Coronary artery (tissue), 2 donors: ENCODE data around the gene CUL9.

ENCODE experiments used
- DNase-seq: peaks from one replicate; pipeline ENCODE4 v3.0.0-alpha.2; 2017; ENCODE audit warnings: low spot score
- H3K27ac ChIP-seq, 2 donors: fragments of 200-600 bp; sonication (generic); one replicate each; pipeline ENCODE4 v1.5.1; 2016 to 2019
- H3K4me3 ChIP-seq: fragments of 200-600 bp; sonication (generic); 2 replicates; pipeline ENCODE4 v1.5.1; 2016; ENCODE audit warnings: mild to moderate bottlenecking, moderate library complexity
- CTCF ChIP-seq: fragments of 200-600 bp; sonication (generic); IDR thresholded peaks from one replicate; pipeline ENCODE4 v1.5.1; 2019; ENCODE audit warnings: antibody characterized with exemption

Gene CUL9

GRCh38 chr6:43262000-43262779, 80.2 kb downstream of the CUL9 start:
- no peak overlapping the region for H3K27ac ChIP-seq
- no peak for DNase-seq
- TF ChIP-seq CTCF, result no peak
- H3K4me3 ChIP-seq, result no peak overlapping the region

- no peak for TF ChIP-seq CTCF
- H3K27ac ChIP-seq, result no peak overlapping the region
- no peak for DNase-seq
- H3K4me3 ChIP-seq, result no peak overlapping the region
Measured at GRCh38 chr6:43262780-43263313, 80.9 kb downstream of the CUL9 start.

- H3K27ac ChIP-seq, result no peak overlapping the region
- DNase-seq, result no peak
Measured at GRCh38 chr6:43263314-43264178, 81.5 kb downstream of the CUL9 start.

GRCh38 chr6:43264599-43265145, 82.7 kb downstream of the CUL9 start:
- no peak for TF ChIP-seq CTCF
- no peak for DNase-seq

More at GRCh38 chr6:43263314-43264178, 81.5 kb downstream of the CUL9 start:
- no peak overlapping the region for H3K4me3 ChIP-seq
- TF ChIP-seq CTCF, result no peak

GRCh38 chr6:43265564-43265963, 83.6 kb downstream of the CUL9 start:
- H3K27ac ChIP-seq, result no peak overlapping the region
- H3K4me3 ChIP-seq, result no peak overlapping the region
- DNase-seq, result no peak
- no peak for TF ChIP-seq CTCF

More at GRCh38 chr6:43264599-43265145, 82.7 kb downstream of the CUL9 start:
- H3K27ac ChIP-seq, result no peak overlapping the region
- no peak overlapping the region for H3K4me3 ChIP-seq

GRCh38 chr6:43267619-43268354, 85.8 kb downstream of the CUL9 start:
- no peak for TF ChIP-seq CTCF
- DNase-seq, result no peak
- no peak overlapping the region for H3K4me3 ChIP-seq
- peak overlapping the region in 1 of 2 donors; percentile 38 for H3K27ac ChIP-seq
